ENCODE data around the gene KCNMB1. TPM values are rescaled to one million over a fixed set of nuclear protein-coding genes. Genes with fewer than 3 reads are reported as not detected.

The KCNMB1 gene
- total RNA-seq, 1 donor from 2014 or later: not detected

- Mint-ChIP-seq H3K9me3 (no peaks in the 10 kb centered on the region), H3K4me3 (no peak overlapping the region), H3K27ac (ENCODE audit: unreplicated experiment) (no peak overlapping the region), H3K4me1 (peaks cover 9% of the 10 kb centered on the region), H3K27me3 (ENCODE audit: low read depth) (peaks cover 5% of the 10 kb centered on the region), H3K36me3 (ENCODE audit: low read depth) (no peaks in the 10 kb centered on the region)
- no peak for DNase-seq (ENCODE audit: low read depth, low spot score)
- no peak for TF ChIP-seq CTCF (conservative IDR thresholded peaks at IDR 0.05)
These were observed 354 bp upstream of the KCNMB1 start for GRCh38 chr5:170389550-170389892.

- H3K27ac Mint-ChIP-seq (ENCODE audit: unreplicated experiment): no peak overlapping the region
- DNase-seq (ENCODE audit: low read depth, low spot score): no peak
These were observed 1.2 kb downstream of the KCNMB1 start for GRCh38 chr5:170387775-170388639.

GRCh38 chr5:170386743-170387395 is 2.3 kb downstream of the KCNMB1 start:
- no peak for TF ChIP-seq CTCF (conservative IDR thresholded peaks at IDR 0.05)
- H3K4me1 Mint-ChIP-seq: peaks cover 5% of the 10 kb centered on the region
- no peaks in the 10 kb centered on the region for H3K9me3 Mint-ChIP-seq
- H3K36me3 Mint-ChIP-seq (ENCODE audit: low read depth): no peaks in the 10 kb centered on the region
- no peak overlapping the region for H3K4me3 Mint-ChIP-seq
- peaks cover 5% of the 10 kb centered on the region for H3K27me3 Mint-ChIP-seq (ENCODE audit: low read depth)
- DNase-seq (ENCODE audit: low read depth, low spot score): no peak
- H3K27ac Mint-ChIP-seq (ENCODE audit: unreplicated experiment): no peak overlapping the region

More at GRCh38 chr5:170387775-170388639, 1.2 kb downstream of the KCNMB1 start:
- Mint-ChIP-seq H3K9me3 (no peaks in the 10 kb centered on the region), H3K36me3 (ENCODE audit: low read depth) (no peaks in the 10 kb centered on the region), H3K4me3 (no peak overlapping the region), H3K27me3 (ENCODE audit: low read depth) (peaks cover 5% of the 10 kb centered on the region), H3K4me1 (peaks cover 5% of the 10 kb centered on the region)
- no peak for TF ChIP-seq CTCF (conservative IDR thresholded peaks at IDR 0.05)

- H3K4me1 Mint-ChIP-seq: no peaks in the 10 kb centered on the region
- no peak overlapping the region for H3K4me3 Mint-ChIP-seq
- H3K9me3 Mint-ChIP-seq: no peaks in the 10 kb centered on the region
- H3K27ac Mint-ChIP-seq (ENCODE audit: unreplicated experiment): no peak overlapping the region
- H3K36me3 Mint-ChIP-seq (ENCODE audit: low read depth): no peaks in the 10 kb centered on the region
- DNase-seq (ENCODE audit: low read depth, low spot score): no peak
- H3K27me3 Mint-ChIP-seq (ENCODE audit: low read depth): peaks cover 4% of the 10 kb centered on the region
- no peak for TF ChIP-seq CTCF (conservative IDR thresholded peaks at IDR 0.05)
These were observed 5.9 kb downstream of the KCNMB1 start for GRCh38 chr5:170383227-170383626.

- no peaks in the 10 kb centered on the region for H3K4me1 Mint-ChIP-seq
- no peak overlapping the region for H3K27ac Mint-ChIP-seq (ENCODE audit: unreplicated experiment)
- H3K36me3 Mint-ChIP-seq (ENCODE audit: low read depth): no peaks in the 10 kb centered on the region
- TF ChIP-seq CTCF (conservative IDR thresholded peaks at IDR 0.05): no peak
- H3K4me3 Mint-ChIP-seq: no peak overlapping the region
- H3K27me3 Mint-ChIP-seq (ENCODE audit: low read depth): peaks cover 2% of the 10 kb centered on the region
- DNase-seq (ENCODE audit: low read depth, low spot score): no peak
- no peaks in the 10 kb centered on the region for H3K9me3 Mint-ChIP-seq
These were observed 6.4 kb downstream of the KCNMB1 start for GRCh38 chr5:170382790-170383189.

Data from neural crest cell (in vitro differentiated cells).